ENCODE data around the gene ISOC2.

GRCh38 chr19:55433292-55433691 is 28.1 kb downstream of the ISOC2 start:
- no peak for TF ChIP-seq CTCF (IDR thresholded peaks at IDR 0.05; ENCODE audit: low read depth, low read length, missing input control)
- TF ChIP-seq SP1 (IDR thresholded peaks at IDR 0.05) = no peak
- TF ChIP-seq RXRA (IDR thresholded peaks at IDR 0.05) = no peak
- TF ChIP-seq GABPA (IDR thresholded peaks at IDR 0.05 in 1 of 2, conservative IDR thresholded peaks at IDR 0.05 in 1 of 2) = no peak
- TF ChIP-seq REST (IDR thresholded peaks at IDR 0.05) = no peak
